Daoy (cell line): Measurements from ENCODE around the gene MEX3D. TPM values are rescaled to one million over a fixed set of nuclear protein-coding genes. Genes with fewer than 3 reads are reported as not detected.
"Not testable (repeated sequence)": the region's sequence is repeated elsewhere in the genome, so short reads cannot be mapped to it uniquely, and the experiment has no call there.

ENCODE experiments used
- DNase-seq: peaks from one replicate; pipeline ENCODE4 v3.0.0-alpha.2; 2015; ENCODE audit warnings: low read depth
- total RNA-seq: library from RNA; depleted of rRNA; stranded (reverse); fragments of >200 nt; shearing (Covaris generic); gene quantifications from 2 replicates; pipeline ENCODE4 v1.2.3, GENCODE V29; 2014

The MEX3D gene
- total RNA-seq, 1 experiment from 2014 or later = 71.4 TPM

- DNase-seq = no peak
Observed at GRCh38 chr19:1572795-1573194, 4.7 kb upstream of the MEX3D start.

GRCh38 chr19:1571358-1571757 is 3.2 kb upstream of the MEX3D start:
- no peak for DNase-seq

DNA sequence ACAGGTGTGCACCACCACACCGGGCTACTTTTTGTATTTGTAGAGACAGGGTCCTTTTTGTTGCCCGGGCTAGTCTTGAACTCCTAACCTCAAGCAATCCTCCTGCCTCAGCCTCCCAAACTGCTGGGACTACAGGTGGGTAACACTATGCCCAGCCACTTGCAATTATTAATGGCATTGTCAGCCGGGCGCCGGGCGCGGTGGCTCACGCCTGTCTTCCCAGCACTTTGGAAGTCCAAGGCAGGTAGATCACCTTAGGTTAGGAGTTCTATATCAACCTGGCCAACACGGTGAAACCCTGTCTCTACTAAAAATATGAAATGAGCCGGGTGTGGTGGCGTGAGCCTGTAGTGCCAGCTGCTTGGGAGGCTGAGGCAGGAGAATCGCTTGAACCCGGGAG is 2.7 kb upstream of the MEX3D start:
- DNase-seq = no peak

- no peak for DNase-seq
Observed at GRCh38 chr19:1569997-1570396, 1.9 kb upstream of the MEX3D start.

- no peak for DNase-seq
Observed at GRCh38 chr19:1567848-1568227, 287 bp downstream of the MEX3D start.

DNA sequence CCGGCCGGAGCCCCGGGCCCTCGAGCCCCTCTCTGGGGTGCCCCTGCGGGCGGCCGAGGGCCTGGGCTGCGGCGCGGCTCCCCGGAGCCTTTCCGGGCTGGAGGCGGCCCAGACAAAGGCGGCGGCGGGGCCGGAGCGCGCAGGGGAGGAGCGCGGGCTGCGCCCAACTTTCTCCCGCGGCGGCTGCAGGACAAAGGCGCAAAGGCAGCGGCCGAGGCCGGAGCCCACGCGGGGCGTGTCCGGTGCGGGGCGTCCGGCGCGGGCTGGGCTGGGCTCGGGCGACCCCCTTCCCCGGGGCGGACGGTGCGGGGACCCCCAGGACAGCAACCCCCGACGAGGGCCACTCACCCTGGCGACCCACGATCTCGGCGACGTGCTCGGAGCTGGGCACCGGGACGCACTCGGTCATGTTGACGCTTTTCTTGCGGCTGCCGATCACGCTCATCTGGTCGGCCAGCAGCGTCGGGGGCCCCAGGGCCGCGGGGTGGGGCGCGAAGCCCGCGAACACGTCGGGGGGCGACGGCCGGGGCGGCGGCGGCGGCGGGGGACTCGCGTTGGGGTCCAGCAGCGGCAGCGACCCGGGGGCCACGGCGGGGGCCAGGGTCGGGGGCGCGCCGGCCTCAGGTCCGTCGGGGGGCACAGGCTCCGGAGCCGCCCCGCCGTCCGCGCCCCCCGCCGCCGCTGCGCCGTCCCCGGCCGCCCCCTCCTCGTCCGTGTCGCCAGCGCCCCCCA is 843 bp downstream of the MEX3D start:
- peak; percentile 51 for DNase-seq

- DNase-seq = peak; percentile 90
Observed at GRCh38 chr19:1566392-1567115, 1.6 kb downstream of the MEX3D start.

DNA sequence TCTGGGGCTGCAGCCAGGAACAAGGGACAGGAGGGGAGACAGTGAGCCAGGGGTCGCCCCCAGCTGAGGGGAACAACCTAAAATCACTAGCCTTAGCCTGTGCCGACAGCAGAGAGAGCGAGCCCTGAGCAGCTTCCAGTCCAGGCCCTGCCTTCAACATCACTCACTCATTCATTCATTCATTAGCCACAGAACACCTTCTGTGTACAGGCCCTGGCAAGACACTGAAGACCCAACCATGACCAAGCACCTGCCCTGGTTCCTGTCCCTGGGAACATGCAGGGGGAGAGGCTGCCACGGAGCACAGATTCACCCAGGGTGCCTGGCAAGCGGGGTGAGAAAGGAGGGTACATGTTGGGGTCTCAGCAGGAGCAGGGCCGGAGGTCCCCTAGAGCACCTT is 4.9 kb downstream of the MEX3D start:
- DNase-seq = no peak

GRCh38 chr19:1561236-1561842 is 6.8 kb downstream of the MEX3D start:
- DNase-seq = no peak

DNA sequence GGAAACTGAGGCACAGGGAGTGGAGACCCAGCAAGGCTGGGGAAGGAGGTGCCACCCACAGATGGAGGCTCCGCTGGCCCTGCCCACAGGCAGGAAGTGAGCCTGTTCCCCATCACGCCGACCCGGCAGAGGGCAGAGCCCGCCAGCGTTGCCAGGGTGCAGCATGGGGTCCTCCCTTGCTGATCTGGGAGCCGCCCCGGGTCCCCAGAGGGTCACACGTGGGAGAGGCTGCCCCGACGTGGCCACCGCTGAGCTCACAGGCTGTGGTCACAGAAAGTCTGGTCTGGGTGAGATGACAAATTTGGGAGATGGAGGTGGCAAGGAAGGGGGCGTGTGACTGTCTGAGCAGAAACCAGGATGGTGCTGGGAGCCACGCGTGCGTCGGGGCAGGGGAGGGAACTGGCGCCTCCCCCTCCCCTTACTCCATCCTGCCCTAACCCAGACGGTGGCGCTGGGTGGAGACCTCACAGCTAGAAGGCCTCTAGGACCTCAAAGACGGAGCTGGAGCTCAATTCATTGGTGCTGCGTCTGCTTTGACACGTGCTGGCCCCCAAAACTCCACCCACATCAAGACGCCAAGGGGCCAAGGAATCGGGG is 7.7 kb downstream of the MEX3D start:
- DNase-seq = no peak

DNA sequence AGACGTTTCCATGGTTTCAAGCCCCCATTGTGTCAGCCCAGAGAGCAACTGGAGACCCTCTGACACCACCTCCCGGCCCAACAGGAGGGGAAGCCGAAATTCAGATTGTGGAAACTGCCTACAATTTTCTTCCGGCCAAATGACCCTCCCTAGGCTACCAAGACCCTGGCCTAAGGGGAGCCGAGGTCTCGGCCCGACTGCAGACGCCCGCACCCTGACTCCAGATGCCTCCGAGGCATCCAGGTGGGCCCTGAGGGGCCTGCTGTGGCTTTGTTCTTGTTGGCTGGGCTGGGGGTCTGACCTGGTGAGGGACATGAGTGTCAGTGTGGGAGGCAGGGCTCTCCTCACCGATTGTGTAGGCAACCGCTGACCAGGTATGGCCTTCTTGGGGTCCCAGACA is 9.6 kb downstream of the MEX3D start:
- no peak for DNase-seq

DNA sequence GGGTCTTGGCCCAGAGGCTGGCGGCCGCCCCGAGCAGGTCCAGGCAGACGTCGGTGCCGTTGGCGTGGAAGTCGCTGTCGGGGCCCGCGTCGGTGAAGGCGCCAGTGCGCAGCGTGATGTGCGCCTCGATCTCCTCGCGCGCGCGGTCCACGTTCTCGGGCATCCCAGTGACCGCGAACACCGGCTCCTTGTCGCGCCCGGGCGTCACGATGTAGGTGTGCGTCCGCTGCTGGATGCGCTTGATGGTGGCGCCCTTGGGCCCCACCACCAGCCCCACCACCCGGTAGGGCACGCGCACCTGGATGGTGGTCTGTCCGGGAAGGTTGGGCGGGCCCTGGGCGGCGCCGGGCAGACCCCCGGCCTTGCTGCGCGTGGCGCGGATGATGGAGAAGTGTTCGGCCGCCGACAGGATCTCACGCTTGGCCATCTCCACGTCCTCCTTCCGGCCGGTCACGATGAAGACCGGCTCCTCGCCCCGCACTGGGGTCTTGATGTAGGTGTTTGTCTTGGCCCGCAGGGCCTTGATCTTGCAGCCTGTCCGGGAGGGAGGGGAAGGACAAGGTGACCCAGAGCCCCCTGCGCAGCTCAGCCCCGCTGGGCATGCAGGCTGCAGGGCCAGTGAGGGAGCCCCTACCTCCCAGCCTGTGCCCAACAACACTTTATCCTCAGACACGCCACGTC is 11.6 kb downstream of the MEX3D start:
- no peak for DNase-seq

DNA sequence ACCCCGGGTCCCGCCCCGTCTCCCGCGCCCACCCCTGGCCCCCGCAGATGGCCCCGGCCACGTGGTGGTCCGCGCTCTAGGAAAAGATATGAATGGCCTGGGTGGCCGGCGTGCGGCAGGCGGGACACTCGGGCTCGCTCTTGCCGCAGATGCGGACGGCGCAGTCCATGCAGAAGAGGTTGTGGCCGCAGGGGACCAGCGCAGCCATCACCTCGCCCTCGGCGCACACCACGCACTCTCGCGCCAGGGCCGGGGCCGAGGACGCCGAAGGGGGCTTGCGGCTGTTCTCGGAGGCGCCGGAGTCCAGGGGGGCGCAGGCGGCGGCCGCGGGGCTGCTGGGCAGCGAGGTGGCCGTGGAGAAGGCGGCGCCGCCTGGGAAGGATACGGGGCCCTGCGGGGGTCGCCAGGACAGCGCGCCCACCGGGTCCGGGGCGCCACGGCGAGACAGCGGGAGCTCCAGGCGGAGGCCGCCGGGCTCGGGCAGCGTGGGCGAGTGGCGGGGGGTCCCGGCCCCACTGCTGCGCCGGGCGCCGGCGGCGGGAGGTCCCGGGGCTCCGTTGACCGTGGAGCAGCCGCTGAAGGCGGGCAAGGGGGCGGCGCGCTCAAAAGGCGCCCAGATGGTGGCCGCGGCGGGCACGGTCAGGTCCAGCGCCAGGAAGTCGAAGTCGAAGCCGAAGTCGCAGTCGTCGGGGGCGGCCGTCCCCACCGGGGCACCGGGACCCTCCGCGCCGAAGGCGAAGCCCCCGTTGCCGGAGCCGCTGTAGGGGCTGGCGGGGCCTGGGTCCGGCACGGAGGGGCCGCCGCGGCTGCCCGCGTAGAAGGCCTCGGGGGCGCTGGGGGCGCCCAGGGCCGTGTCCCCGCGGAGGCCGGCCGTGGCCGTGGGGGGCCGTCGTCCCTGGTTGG is 12.4 kb downstream of the MEX3D start:
- DNase-seq = no peak

DNA sequence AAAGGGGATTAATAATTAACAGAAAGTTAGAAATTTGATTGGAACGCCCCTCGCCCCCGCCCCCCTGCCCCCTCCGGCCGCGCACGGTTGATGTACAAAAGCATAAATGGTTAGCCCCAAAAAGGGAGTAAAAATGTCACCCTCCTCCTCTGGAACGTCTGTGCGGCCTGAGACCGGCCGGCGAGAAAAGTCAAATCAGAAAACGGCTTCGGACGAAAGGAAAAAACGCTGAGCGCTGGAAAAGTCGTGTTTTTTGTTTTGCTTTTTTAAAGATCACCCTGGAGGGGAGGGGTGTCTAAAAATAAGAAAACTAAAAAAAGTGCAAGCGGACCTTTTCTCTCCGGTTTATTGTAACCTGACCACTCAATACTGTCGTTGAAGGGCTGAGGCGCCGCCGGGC is 13.2 kb downstream of the MEX3D start:
- no peak for DNase-seq

GRCh38 chr19:1553415-1553814 is 14.7 kb downstream of the MEX3D start:
- no peak for DNase-seq

DNA sequence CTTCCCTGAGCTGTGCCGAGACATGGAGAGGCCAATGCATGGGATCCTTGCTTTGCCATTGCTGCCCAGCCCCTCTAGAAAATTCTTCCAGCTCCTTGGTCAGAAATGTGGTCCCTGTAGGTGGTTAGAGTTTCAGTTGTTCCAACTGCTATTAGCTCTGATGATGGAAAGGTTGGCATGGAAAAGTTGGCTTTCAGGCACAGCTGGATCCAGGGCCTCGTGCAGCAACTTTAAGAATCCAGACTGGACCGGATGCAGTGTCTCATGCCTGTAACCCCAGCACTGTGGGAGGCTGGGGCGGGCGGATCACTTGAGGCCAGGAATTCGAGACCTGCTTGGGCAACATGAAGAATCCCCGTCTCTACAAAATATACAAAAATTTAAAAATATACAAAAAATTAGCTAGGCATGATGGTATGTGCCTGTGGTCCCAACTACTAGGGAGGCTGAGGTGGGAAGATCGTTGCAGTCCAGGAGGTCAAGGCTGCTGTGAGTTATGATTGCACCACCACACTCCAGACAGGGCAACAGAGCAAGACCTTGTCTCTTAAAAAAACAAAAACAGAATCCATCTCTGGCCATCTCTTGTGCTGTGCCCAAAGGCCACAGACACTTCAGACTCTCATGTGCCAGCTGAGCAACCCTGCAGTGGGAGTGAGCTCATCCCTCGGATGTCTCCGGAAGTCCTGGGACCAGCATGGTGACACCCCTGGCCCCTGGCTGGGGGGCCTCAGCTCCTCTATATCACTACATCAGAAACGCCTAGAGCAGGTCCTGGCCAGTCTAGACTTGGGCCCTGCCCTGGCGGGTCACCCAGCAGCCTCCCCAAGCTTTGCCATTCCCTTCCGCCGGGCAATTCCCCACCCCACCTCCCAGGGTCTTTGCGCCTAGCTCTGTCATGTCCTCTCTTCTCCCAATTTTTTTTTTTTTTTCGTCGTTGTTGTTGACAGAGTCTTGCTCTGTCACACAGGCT is 16.8 kb downstream of the MEX3D start:
- no peak for DNase-seq

DNA sequence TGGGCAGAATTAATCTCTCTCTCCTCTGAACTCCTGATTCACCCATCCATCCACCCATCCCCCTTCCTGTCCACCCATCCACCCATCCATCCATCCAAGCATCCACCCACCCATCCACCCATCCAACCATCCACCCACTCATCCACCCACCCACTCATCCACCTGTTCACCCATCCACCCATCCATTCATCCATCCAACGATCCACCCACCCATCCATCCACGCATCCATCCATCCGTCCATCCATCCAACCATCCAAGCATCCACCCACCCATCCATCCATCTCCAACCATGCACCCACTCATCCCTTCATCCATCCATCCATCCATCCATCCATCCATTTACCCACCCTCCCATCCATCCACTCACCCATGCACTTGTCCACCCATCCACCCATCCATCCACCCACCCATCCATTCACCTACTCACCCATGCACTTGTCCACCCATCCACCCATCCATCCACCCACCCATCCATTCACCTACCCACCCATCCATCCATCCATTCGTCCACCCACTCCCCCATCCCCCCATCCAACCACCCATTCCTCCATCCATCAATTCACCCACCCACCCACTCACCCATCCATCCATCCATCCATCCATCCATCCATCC is 18.7 kb downstream of the MEX3D start:
- DNase-seq = no peak

DNA sequence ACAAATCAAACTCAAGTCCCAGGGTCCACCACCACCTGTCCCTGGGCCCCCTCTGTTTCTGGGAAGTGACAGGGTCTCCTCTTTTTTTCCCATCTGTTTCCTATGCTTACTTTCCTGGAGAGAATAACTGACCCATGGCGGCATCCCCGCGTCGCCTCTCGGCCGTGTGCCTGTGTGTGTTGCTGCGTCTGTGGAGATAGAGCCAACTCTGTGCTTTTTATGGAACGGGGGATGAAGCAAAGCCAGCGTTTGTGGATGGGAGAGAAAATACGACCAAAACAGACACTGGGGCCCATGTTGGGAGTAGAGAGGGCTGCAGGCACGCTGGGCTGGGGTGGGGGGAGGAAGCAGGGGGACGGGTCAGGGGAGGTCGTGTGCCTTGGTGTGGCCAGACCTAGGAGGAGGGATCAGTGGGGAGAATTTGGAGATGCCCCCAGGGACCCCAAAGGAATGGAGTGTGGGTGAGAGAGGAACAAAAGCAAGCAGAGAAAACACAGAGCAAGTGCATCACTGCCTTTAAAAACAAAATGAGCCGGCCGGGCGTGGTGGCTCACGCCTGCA is 27.7 kb downstream of the MEX3D start:
- no peak for DNase-seq

DNA sequence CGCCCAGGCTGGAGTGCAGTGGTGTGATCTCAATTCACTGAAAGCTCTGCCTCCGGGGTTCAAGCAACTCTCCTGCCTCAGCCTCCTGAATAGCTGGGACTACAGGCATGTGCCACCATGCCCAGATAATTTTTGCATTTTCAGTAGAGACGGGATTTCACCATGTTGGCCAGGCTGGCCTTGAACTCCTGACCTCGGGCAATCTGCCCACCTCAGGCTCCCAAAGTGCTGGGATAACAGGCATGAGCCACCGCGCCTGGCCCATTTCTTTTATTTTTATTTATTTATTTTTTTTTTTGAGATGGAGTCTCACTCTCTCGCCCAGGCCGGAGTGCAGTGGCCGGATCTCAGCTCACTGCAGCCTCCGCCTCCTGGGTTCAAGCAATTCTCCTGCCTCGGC is 28.4 kb downstream of the MEX3D start:
- DNase-seq = not testable (repeated sequence)
